GM23338 (cell line): ENCODE measurements around the gene COPS6. TPM values are rescaled to one million over a fixed set of nuclear protein-coding genes. Genes with fewer than 3 reads are reported as not detected.
A peak's percentile ranks its signal among the peaks of the same experiment; 100 is the strongest.

ENCODE experiments used
- ATAC-seq: fragments of 200-7000 bp; cut with Tn5 transposase; 3 replicates; pipeline ENCODE4 v1.9.1; 2020
- DNase-seq: peaks from one replicate; pipeline ENCODE4 v3.0.0-alpha.2; 2015; ENCODE audit warnings: low spot score
- H2AFZ ChIP-seq: fragments of 200-600 bp; sonication (generic); 2 replicates; pipeline ENCODE4 v1.8.0; 2016; ENCODE audit warnings: antibody characterized with exemption, mild to moderate bottlenecking, moderate library complexity
- H3F3A ChIP-seq: fragments of 200-600 bp; sonication (generic); replicated peaks from 2 replicates; pipeline ENCODE4 v1.8.0; 2017; ENCODE audit warnings: antibody characterized with exemption, mixed run types, low read depth
- H3K27ac ChIP-seq: fragments of 200-600 bp; sonication (generic); 2 replicates; pipeline ENCODE4 v1.6.1; 2016; ENCODE audit warnings: low read depth
- H3K27me3 ChIP-seq: fragments of 200-600 bp; sonication (generic); 2 replicates; pipeline ENCODE4 v1.8.0; 2016; ENCODE audit warnings: mild to moderate bottlenecking, mixed run types, moderate library complexity; ENCODE audit not compliant: insufficient read depth
- H3K36me3 ChIP-seq: fragments of 200-600 bp; sonication (generic); 2 replicates; pipeline ENCODE4 v1.8.0; 2016; ENCODE audit warnings: mild to moderate bottlenecking; ENCODE audit not compliant: insufficient read depth
- H3K4me1 ChIP-seq: fragments of 200-600 bp; sonication (generic); 2 replicates; pipeline ENCODE4 v1.8.0; 2016; ENCODE audit warnings: mild to moderate bottlenecking, moderate library complexity; ENCODE audit not compliant: insufficient read depth
- H3K4me2 ChIP-seq: fragments of 200-600 bp; sonication (generic); 2 replicates; pipeline ENCODE4 v1.7.1; 2017; ENCODE audit warnings: mixed run types
- H3K4me3 ChIP-seq: fragments of 200-600 bp; sonication (generic); 2 replicates; pipeline ENCODE4 v1.6.1; 2016; ENCODE audit warnings: mixed run types
- H3K79me2 ChIP-seq: fragments of 200-600 bp; sonication (generic); replicated peaks from 2 replicates; pipeline ENCODE4 v1.8.0; 2017; ENCODE audit warnings: mild to moderate bottlenecking; ENCODE audit not compliant: insufficient read depth
- H3K9me2 ChIP-seq: fragments of 200-600 bp; sonication (generic); 2 replicates; pipeline ENCODE4 v1.8.0; 2017; ENCODE audit not compliant: insufficient read depth
- H4K20me1 ChIP-seq: fragments of 200-600 bp; sonication (generic); replicated peaks from 2 replicates; pipeline ENCODE4 v1.8.0; 2017; ENCODE audit warnings: mild to moderate bottlenecking; ENCODE audit not compliant: insufficient read depth
- H3K27ac Mint-ChIP-seq: 2 replicates; pipeline ENCODE4 v1.8.0; 2020; ENCODE audit warnings: inconsistent platforms, mild to moderate bottlenecking, moderate library complexity, mixed read lengths
- H3K27me3 Mint-ChIP-seq: 3 replicates; pipeline ENCODE4 v1.8.0; 2022; ENCODE audit warnings: low read depth, mild to moderate bottlenecking, moderate library complexity, mixed read lengths, inconsistent platforms; ENCODE audit not compliant: insufficient read depth, poor library complexity
- H3K36me3 Mint-ChIP-seq: 3 replicates; pipeline ENCODE4 v1.8.0; 2021; ENCODE audit warnings: low read depth, mild to moderate bottlenecking, inconsistent platforms, moderate library complexity, mixed read lengths
- H3K4me1 Mint-ChIP-seq: 3 replicates; pipeline ENCODE4 v1.8.0; 2020; ENCODE audit warnings: mild to moderate bottlenecking, inconsistent platforms, mixed read lengths
- H3K4me3 Mint-ChIP-seq: 3 replicates; pipeline ENCODE4 v1.8.0; 2021; ENCODE audit warnings: moderate library complexity, mild to moderate bottlenecking, inconsistent platforms, mixed read lengths
- H3K9me3 Mint-ChIP-seq: 3 replicates; pipeline ENCODE4 v1.8.0; 2020; ENCODE audit warnings: moderate library complexity, mild to moderate bottlenecking, inconsistent platforms, mixed read lengths
- CREB1 ChIP-seq: fragments of 250-450 bp; sonication (Bioruptor Pico); IDR thresholded peaks from 2 replicates; pipeline ENCODE4 v1.5.0; 2020; ENCODE audit warnings: low read depth, mild to moderate bottlenecking, moderate library complexity
- EZH2 ChIP-seq: fragments of 200-600 bp; sonication (generic); IDR thresholded peaks from one replicate; pipeline ENCODE4 v1.8.0; 2017; ENCODE audit warnings: antibody characterized with exemption, mild to moderate bottlenecking, low read depth; ENCODE audit not compliant: unreplicated experiment
- EZH2phosphoT487 ChIP-seq: fragments of 200-600 bp; sonication (generic); IDR thresholded peaks from one replicate; pipeline ENCODE4 v1.8.1; 2018; ENCODE audit warnings: antibody characterized with exemption; ENCODE audit not compliant: unreplicated experiment
- JUNB ChIP-seq: IDR thresholded peaks from one replicate; pipeline ENCODE4 v1.6.1; 2016; ENCODE audit warnings: antibody characterized with exemption; ENCODE audit not compliant: unreplicated experiment
- NANOG ChIP-seq: IDR thresholded peaks from 2 replicates; pipeline ENCODE4 v1.6.1; 2016; ENCODE audit warnings: antibody characterized with exemption, borderline replicate concordance
- STAT1 ChIP-seq: IDR thresholded peaks from one replicate; pipeline ENCODE4 v1.6.1; 2016; ENCODE audit warnings: antibody characterized with exemption; ENCODE audit not compliant: unreplicated experiment
- ZNF114 ChIP-seq: fragments of 250-450 bp; sonication (Bioruptor Pico); IDR thresholded peaks from 2 replicates; pipeline ENCODE4 v1.5.0; 2020; ENCODE audit warnings: mild to moderate bottlenecking, moderate library complexity
- ZNF331 ChIP-seq: fragments of 250-450 bp; sonication (Bioruptor Pico); IDR thresholded peaks from 2 replicates; pipeline ENCODE4 v1.5.0; 2020; ENCODE audit warnings: low read depth, mild to moderate bottlenecking, moderate library complexity
- polyA plus RNA-seq: library from polyadenylated mRNA; unstranded; fragments of >200 nt; fragmentation: Nextera tagmentation; extraction: Ambion mirVana; gene quantifications from 2 replicates; pipeline ENCODE4 v1.2.1, GENCODE V29; 2016
- total RNA-seq: library from RNA; depleted of rRNA; stranded (reverse); fragments of >200 nt; shearing (Covaris generic); gene quantifications from 2 replicates; pipeline ENCODE4 v1.2.3, GENCODE V29; 2014
- TF ChIP-seq, protein P1 (sequence below), 2 experiments: fragments of 200-600 bp in 1 of 2; sonication (generic) in 1 of 2; conservative IDR thresholded peaks; 2 replicates each; pipeline versions ENCODE4 v1.5.1 to v1.6.1; 2016 to 2017; ENCODE audit warnings: antibody characterized with exemption in 2 of 2, low read depth in 2 of 2, mild to moderate bottlenecking in 2 of 2, moderate library complexity in 1 of 2
- TF ChIP-seq, protein P2 (sequence below): IDR thresholded peaks from 2 replicates; pipeline ENCODE4 v1.6.1; 2016; ENCODE audit warnings: antibody characterized with exemption
- TF ChIP-seq, protein P3 (sequence below): IDR thresholded peaks from one replicate; pipeline ENCODE4 v1.6.1; 2018; ENCODE audit warnings: antibody characterized with exemption; ENCODE audit not compliant: unreplicated experiment

The COPS6 gene
- total and polyA plus RNA-seq, 2 experiments from 2014 or later: 89.8 to 198 TPM

DNA sequence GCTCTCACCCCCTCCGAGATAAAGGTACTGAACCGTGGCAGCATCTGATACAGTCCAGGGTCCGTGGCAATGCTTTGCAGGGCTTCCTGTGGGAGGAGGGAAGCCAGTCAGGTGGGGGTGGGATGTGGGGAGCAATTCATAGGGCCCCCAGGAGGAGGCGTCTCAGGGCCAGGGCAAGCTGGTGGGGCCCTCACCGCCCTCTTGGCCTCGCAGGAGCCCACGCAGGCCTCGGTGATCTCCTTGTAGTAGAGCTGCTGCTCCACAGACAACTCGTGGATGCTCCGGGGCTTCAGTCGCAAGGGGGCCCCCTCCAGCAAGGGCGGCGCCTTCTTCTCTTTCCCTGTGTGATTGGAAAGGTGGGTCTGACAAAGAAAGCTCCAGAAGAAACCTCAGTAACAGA is 23.1 kb downstream of the COPS6 start:
- peaks cover 12% of the 10 kb centered on the region for H3K27me3 Mint-ChIP-seq
- Histone ChIP-seq H3K79me2 (no peaks in the 10 kb centered on the region), H3K4me3 (no peak overlapping the region), H3F3A (no peaks in the 10 kb centered on the region), H4K20me1 (no peaks in the 10 kb centered on the region), H3K9me2 (no peaks in the 10 kb centered on the region), H3K4me1 (no peaks in the 10 kb centered on the region), H3K4me2 (no peak overlapping the region), H3K27me3 (no peaks in the 10 kb centered on the region), H3K27ac (no peak overlapping the region), H3K36me3 (peaks cover 16% of the 10 kb centered on the region; the same call in 1 of the 2 replicates), H2AFZ (no peak overlapping the region)
- TF ChIP-seq, protein P1, sequence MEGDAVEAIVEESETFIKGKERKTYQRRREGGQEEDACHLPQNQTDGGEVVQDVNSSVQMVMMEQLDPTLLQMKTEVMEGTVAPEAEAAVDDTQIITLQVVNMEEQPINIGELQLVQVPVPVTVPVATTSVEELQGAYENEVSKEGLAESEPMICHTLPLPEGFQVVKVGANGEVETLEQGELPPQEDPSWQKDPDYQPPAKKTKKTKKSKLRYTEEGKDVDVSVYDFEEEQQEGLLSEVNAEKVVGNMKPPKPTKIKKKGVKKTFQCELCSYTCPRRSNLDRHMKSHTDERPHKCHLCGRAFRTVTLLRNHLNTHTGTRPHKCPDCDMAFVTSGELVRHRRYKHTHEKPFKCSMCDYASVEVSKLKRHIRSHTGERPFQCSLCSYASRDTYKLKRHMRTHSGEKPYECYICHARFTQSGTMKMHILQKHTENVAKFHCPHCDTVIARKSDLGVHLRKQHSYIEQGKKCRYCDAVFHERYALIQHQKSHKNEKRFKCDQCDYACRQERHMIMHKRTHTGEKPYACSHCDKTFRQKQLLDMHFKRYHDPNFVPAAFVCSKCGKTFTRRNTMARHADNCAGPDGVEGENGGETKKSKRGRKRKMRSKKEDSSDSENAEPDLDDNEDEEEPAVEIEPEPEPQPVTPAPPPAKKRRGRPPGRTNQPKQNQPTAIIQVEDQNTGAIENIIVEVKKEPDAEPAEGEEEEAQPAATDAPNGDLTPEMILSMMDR (conservative IDR thresholded peaks at IDR 0.05; ENCODE audit: low read depth in 2 of 2): peak in 1 of 2 experiments; percentile 30; a peak in 2 of 4 replicates
- TF ChIP-seq CREB1 (CRISPR knock-in tag) (no peak), ZNF331 (CRISPR knock-in tag) (no peak)
- ATAC-seq (peak; percentile 26), DNase-seq (no peak)
- H3K36me3 Mint-ChIP-seq: peaks cover 77% of the 10 kb centered on the region
- no peaks in the 10 kb centered on the region for H3K9me3 Mint-ChIP-seq
- H3K4me3 Mint-ChIP-seq: no peak overlapping the region; the same call in 2 of the 3 replicates
- peaks cover 2% of the 10 kb centered on the region; the same call in 1 of the 3 replicates for H3K4me1 Mint-ChIP-seq
- no peak overlapping the region for H3K27ac Mint-ChIP-seq

DNA sequence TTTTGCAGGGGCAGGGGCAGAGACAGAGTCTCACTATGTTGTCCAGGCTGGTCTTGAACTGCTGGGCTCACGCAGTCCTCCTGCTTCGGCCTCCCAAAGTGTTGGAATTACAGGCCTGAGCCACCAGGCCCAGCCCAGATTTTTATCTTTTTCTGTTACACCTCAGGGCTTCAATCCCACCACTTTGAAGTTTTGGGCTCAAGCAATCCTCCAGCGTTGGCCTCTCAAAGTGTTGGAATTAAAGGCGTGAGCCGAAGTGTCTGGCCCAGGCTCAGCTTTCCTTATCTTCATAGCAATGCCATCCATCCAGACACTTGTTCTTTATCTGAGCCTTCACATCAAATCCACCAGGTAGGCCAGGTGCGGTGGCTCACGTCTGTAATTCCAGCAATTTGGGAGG is 26.3 kb downstream of the COPS6 start:
- ATAC-seq: no peak
- H3K4me2 ChIP-seq: no peak overlapping the region
- Mint-ChIP-seq H3K4me3 (no peak overlapping the region), H3K36me3 (peaks cover 56% of the 10 kb centered on the region), H3K27me3 (peaks cover 16% of the 10 kb centered on the region), H3K9me3 (no peaks in the 10 kb centered on the region; the same call in 2 of the 3 replicates), H3K27ac (no peak overlapping the region), H3K4me1 (peaks cover under 1% of the 10 kb centered on the region; the same call in 2 of the 3 replicates)
- no peak overlapping the region for H2AFZ ChIP-seq
- H3K27ac ChIP-seq: no peak overlapping the region
- H3K36me3 ChIP-seq: peaks cover 8% of the 10 kb centered on the region; the same call in 1 of the 2 replicates
- no peaks in the 10 kb centered on the region for H4K20me1 ChIP-seq
- H3K4me3 ChIP-seq: no peak overlapping the region
- H3F3A ChIP-seq: peaks cover 4% of the 10 kb centered on the region; the same call in 1 of the 2 replicates
- H3K4me1 ChIP-seq: 0 out of 2 replicates have a peak, but pooled peaks cover under 1% of the 10 kb centered on the region
- TF ChIP-seq EZH2: no peak
- no peak for TF ChIP-seq STAT1
- TF ChIP-seq EZH2phosphoT487: no peak
- no peak for TF ChIP-seq JUNB
- TF ChIP-seq, protein P2, sequence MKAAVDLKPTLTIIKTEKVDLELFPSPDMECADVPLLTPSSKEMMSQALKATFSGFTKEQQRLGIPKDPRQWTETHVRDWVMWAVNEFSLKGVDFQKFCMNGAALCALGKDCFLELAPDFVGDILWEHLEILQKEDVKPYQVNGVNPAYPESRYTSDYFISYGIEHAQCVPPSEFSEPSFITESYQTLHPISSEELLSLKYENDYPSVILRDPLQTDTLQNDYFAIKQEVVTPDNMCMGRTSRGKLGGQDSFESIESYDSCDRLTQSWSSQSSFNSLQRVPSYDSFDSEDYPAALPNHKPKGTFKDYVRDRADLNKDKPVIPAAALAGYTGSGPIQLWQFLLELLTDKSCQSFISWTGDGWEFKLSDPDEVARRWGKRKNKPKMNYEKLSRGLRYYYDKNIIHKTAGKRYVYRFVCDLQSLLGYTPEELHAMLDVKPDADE: no peak
- TF ChIP-seq NANOG: no peak
- TF ChIP-seq ZNF114 (CRISPR knock-in tag): no peak
- TF ChIP-seq, protein P3, sequence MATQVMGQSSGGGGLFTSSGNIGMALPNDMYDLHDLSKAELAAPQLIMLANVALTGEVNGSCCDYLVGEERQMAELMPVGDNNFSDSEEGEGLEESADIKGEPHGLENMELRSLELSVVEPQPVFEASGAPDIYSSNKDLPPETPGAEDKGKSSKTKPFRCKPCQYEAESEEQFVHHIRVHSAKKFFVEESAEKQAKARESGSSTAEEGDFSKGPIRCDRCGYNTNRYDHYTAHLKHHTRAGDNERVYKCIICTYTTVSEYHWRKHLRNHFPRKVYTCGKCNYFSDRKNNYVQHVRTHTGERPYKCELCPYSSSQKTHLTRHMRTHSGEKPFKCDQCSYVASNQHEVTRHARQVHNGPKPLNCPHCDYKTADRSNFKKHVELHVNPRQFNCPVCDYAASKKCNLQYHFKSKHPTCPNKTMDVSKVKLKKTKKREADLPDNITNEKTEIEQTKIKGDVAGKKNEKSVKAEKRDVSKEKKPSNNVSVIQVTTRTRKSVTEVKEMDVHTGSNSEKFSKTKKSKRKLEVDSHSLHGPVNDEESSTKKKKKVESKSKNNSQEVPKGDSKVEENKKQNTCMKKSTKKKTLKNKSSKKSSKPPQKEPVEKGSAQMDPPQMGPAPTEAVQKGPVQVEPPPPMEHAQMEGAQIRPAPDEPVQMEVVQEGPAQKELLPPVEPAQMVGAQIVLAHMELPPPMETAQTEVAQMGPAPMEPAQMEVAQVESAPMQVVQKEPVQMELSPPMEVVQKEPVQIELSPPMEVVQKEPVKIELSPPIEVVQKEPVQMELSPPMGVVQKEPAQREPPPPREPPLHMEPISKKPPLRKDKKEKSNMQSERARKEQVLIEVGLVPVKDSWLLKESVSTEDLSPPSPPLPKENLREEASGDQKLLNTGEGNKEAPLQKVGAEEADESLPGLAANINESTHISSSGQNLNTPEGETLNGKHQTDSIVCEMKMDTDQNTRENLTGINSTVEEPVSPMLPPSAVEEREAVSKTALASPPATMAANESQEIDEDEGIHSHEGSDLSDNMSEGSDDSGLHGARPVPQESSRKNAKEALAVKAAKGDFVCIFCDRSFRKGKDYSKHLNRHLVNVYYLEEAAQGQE: no peak
- TF ChIP-seq ZNF331 (CRISPR knock-in tag): no peak
- H3K9me2 ChIP-seq: no peaks in the 10 kb centered on the region
- H3K27me3 ChIP-seq: no peaks in the 10 kb centered on the region
- no peak for DNase-seq
- peaks cover 7% of the 10 kb centered on the region for H3K79me2 ChIP-seq
